Uterus (tissue), 2 donors: ENCODE measurements around the gene KCNH2.

Experiments used
- CTCF ChIP-seq, 4 experiments: fragments of 200-600 bp in 2 of 4; fragments of 450-650 bp in 2 of 4; sonication (generic) in 2 of 4; IDR thresholded peaks; one replicate each; pipeline ENCODE4 v1.5.1; 2016 to 2019; ENCODE audit warnings: antibody characterized with exemption in 4 of 4, mild to moderate bottlenecking in 2 of 4, moderate library complexity in 1 of 4
- POLR2A ChIP-seq, 2 donors: fragments of 450-650 bp; IDR thresholded peaks; one replicate each; pipeline ENCODE4 v1.6.1; 2016; ENCODE audit warnings: antibody characterized with exemption in 2 of 2, mild to moderate bottlenecking in 1 of 2, moderate library complexity in 1 of 2

GRCh38 chr7:150971242-150972022, 6.7 kb downstream of the KCNH2 start:
- TF ChIP-seq CTCF (IDR thresholded peaks at IDR 0.05) (no peak), POLR2A (IDR thresholded peaks at IDR 0.05) (no peak)
